Right lung (tissue), 5 donors: ENCODE data around the gene CEP72. TPM values are rescaled to one million over a fixed set of nuclear protein-coding genes. Genes with fewer than 3 reads are reported as not detected.
"Not testable (repeated sequence)": the region's sequence is repeated elsewhere in the genome, so short reads cannot be mapped to it uniquely, and the experiment has no call there.

Experiments used
- DNase-seq, 2 donors: peaks; one replicate each; pipeline ENCODE4 v3.0.0-alpha.2; 2013
- polyA plus RNA-seq, 5 donors: library from polyadenylated mRNA; unstranded; fragments of 120-200 nt; gene quantifications; one replicate each; pipeline versions ENCODE4 v1.2.1 to v1.2.3, GENCODE V29; 2013; ENCODE audit warnings: inconsistent platforms in 1 of 5, low replicate concordance in 1 of 5; ENCODE audit not compliant: insufficient read length in 5 of 5, insufficient read depth in 1 of 5

The CEP72 gene
- polyA plus RNA-seq, 5 donors: 7.6 to 12.2 (median 9.6) TPM

GRCh38 chr5:682216-682615 is 70.1 kb downstream of the CEP72 start:
- not testable (repeated sequence) for DNase-seq

- not testable (repeated sequence) for DNase-seq
Measured at GRCh38 chr5:682651-683358, 70.7 kb downstream of the CEP72 start.

- DNase-seq: no peak
Measured at GRCh38 chr5:683551-684481, 71.7 kb downstream of the CEP72 start.

GRCh38 chr5:684751-685216 is 72.6 kb downstream of the CEP72 start:
- no peak for DNase-seq

GRCh38 chr5:685262-686171 is 73.4 kb downstream of the CEP72 start:
- no peak for DNase-seq

- not testable (repeated sequence) for DNase-seq
Measured at GRCh38 chr5:686172-686523, 74.0 kb downstream of the CEP72 start.

GRCh38 chr5:686936-687335 is 74.8 kb downstream of the CEP72 start:
- not testable (repeated sequence) for DNase-seq

GRCh38 chr5:688348-689010 is 76.3 kb downstream of the CEP72 start:
- DNase-seq: not testable (repeated sequence)

- not testable (repeated sequence) for DNase-seq
Measured at GRCh38 chr5:690293-690692, 78.2 kb downstream of the CEP72 start.

- not testable (repeated sequence) for DNase-seq
Measured at GRCh38 chr5:691049-691448, 78.9 kb downstream of the CEP72 start.

GRCh38 chr5:691817-692528 is 79.8 kb downstream of the CEP72 start:
- no peak for DNase-seq

- not testable (repeated sequence) for DNase-seq
Measured at GRCh38 chr5:692529-693041, 80.4 kb downstream of the CEP72 start.

GRCh38 chr5:693271-694041 is 81.3 kb downstream of the CEP72 start, which contains the start of gene TPPP:
TPPP (minus strand) TSS chr5:693352; CDS start chr5:678060, 15,292 bp downstream.
- peak; percentile 70 to 76 for DNase-seq

GRCh38 chr5:694042-694431 is 81.9 kb downstream of the CEP72 start:
- not testable (repeated sequence) for DNase-seq

- not testable (repeated sequence) for DNase-seq
Measured at GRCh38 chr5:695475-695874, 83.3 kb downstream of the CEP72 start.

GRCh38 chr5:696191-696590 is 84.1 kb downstream of the CEP72 start:
- DNase-seq: not testable (repeated sequence)

- DNase-seq: not testable (repeated sequence)
Measured at GRCh38 chr5:696753-697702, 84.9 kb downstream of the CEP72 start.
